GM12892 (cell line): ENCODE data around the gene CLDN14.

Source experiments
- POLR2A ChIP-seq: IDR thresholded peaks from 2 replicates; pipeline ENCODE4 v1.6.1; 2011; ENCODE audit warnings: low read depth, low read length, control low read depth
- POLR2AphosphoS5 ChIP-seq: IDR thresholded peaks from 2 replicates; pipeline ENCODE4 v1.6.1; 2011; ENCODE audit warnings: low read depth, low read length, control low read depth

- TF ChIP-seq POLR2A (no peak), POLR2AphosphoS5 (no peak)
Observed at GRCh38 chr21:36524477-36524876, 44.6 kb upstream of the CLDN14 start.
